Measurements from ENCODE around the gene BRICD5.

DNA sequence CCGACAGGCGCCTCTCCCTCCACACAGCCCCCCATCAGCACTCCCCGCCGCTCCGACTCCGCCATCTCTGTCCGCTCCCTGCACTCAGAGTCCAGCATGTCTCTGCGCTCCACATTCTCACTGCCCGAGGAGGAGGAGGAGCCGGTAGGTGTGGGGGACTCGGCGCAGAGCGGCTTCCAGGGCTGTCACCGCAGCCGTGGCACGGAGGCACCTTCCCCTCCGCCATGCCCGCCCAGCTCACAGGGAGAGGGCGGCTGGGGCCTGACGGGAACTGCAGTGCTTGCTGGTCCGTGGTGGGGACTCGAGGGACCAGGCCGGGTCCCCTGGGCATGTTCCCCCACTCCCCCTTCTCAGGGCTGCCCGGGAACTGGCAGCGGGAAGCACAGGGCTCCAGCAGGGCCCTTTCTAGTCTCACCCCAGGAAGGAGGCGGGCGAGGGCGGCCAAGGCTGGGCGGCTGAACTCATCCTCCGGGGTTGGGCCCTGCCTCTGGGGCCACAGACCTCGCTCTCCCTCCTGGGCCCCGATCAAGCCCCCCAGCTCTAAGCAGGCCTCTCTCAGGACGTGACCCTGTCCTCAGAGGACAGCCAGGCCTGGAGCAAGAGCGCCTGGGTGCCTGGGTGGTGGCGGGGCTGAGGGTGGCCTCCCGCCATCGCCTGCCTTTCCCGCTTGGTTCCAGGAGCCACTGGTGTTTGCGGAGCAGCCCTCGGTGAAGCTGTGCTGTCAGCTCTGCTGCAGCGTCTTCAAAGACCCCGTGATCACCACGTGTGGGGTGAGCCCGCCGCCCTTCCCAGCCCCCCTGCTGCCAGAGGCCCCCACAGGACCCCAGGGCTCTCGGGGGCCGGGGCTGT, 39.9 kb downstream of the BRICD5 start:
- TF ChIP-seq ZNF416 (tag by site-specific recombination; IDR thresholded peaks at IDR 0.05) (no peak), ZNF596 (tag by site-specific recombination; IDR thresholded peaks at IDR 0.05) (no peak), ZNF324 (tag by site-specific recombination; IDR thresholded peaks at IDR 0.05) (no peak), ZNF19 (tag by site-specific recombination; IDR thresholded peaks at IDR 0.05; ENCODE audit: low read depth) (no peak), ZNF701 (tag by site-specific recombination; IDR thresholded peaks at IDR 0.05) (no peak), ZNF654 (tag by site-specific recombination; IDR thresholded peaks at IDR 0.05; ENCODE audit: low read depth) (no peak)
- TF ChIP-seq, protein P1, sequence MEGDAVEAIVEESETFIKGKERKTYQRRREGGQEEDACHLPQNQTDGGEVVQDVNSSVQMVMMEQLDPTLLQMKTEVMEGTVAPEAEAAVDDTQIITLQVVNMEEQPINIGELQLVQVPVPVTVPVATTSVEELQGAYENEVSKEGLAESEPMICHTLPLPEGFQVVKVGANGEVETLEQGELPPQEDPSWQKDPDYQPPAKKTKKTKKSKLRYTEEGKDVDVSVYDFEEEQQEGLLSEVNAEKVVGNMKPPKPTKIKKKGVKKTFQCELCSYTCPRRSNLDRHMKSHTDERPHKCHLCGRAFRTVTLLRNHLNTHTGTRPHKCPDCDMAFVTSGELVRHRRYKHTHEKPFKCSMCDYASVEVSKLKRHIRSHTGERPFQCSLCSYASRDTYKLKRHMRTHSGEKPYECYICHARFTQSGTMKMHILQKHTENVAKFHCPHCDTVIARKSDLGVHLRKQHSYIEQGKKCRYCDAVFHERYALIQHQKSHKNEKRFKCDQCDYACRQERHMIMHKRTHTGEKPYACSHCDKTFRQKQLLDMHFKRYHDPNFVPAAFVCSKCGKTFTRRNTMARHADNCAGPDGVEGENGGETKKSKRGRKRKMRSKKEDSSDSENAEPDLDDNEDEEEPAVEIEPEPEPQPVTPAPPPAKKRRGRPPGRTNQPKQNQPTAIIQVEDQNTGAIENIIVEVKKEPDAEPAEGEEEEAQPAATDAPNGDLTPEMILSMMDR (tag by site-specific recombination; IDR thresholded peaks at IDR 0.05), result no peak
- TF ChIP-seq, protein P2, sequence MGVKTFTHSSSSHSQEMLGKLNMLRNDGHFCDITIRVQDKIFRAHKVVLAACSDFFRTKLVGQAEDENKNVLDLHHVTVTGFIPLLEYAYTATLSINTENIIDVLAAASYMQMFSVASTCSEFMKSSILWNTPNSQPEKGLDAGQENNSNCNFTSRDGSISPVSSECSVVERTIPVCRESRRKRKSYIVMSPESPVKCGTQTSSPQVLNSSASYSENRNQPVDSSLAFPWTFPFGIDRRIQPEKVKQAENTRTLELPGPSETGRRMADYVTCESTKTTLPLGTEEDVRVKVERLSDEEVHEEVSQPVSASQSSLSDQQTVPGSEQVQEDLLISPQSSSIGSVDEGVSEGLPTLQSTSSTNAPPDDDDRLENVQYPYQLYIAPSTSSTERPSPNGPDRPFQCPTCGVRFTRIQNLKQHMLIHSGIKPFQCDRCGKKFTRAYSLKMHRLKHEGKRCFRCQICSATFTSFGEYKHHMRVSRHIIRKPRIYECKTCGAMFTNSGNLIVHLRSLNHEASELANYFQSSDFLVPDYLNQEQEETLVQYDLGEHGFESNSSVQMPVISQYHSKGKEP (tag by site-specific recombination; IDR thresholded peaks at IDR 0.05), result no peak
- TF ChIP-seq, protein P3, sequence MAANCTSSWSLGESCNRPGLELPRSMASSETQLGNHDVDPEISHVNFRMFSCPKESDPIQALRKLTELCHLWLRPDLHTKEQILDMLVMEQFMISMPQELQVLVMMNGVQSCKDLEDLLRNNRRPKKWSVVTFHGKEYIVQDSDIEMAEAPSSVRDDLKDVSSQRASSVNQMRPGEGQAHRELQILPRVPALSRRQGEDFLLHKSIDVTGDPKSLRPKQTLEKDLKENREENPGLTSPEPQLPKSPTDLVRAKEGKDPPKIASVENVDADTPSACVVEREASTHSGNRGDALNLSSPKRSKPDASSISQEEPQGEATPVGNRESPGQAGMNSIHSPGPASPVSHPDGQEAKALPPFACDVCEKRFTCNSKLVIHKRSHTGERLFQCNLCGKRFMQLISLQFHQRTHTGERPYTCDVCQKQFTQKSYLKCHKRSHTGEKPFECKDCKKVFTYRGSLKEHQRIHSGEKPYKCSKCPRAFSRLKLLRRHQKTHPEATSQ (tag by site-specific recombination; IDR thresholded peaks at IDR 0.05), result no peak
- TF ChIP-seq, protein P4, sequence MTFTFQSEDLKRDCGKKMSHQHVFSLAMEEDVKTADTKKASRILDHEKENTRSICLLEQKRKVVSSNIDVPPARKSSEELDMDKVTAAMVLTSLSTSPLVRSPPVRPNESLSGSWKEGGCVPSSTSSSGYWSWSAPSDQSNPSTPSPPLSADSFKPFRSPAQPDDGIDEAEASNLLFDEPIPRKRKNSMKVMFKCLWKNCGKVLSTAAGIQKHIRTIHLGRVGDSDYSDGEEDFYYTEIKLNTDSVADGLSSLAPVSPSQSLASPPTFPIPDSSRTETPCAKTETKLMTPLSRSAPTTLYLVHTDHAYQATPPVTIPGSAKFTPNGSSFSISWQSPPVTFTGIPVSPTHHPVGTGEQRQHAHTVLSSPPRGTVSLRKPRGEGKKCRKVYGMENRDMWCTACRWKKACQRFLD (tag by site-specific recombination; IDR thresholded peaks at IDR 0.05), result no peak
